DND-41 (cell line): ENCODE results near the gene CABLES2.

ENCODE experiments used
- EZH2 ChIP-seq: IDR thresholded peaks from 3 replicates; pipeline ENCODE4 v1.6.1; 2012; ENCODE audit warnings: borderline replicate concordance, low read depth, mild to moderate bottlenecking, moderate library complexity, low read length, inconsistent platforms; ENCODE audit not compliant: severe bottlenecking
- TF ChIP-seq, protein P1 (sequence below): IDR thresholded peaks from 2 replicates; pipeline ENCODE4 v1.5.1; 2012; ENCODE audit warnings: borderline replicate concordance, low read length, moderate library complexity, mild to moderate bottlenecking; ENCODE audit not compliant: poor library complexity, severe bottlenecking; ENCODE audit errors: extremely low read depth

DNA sequence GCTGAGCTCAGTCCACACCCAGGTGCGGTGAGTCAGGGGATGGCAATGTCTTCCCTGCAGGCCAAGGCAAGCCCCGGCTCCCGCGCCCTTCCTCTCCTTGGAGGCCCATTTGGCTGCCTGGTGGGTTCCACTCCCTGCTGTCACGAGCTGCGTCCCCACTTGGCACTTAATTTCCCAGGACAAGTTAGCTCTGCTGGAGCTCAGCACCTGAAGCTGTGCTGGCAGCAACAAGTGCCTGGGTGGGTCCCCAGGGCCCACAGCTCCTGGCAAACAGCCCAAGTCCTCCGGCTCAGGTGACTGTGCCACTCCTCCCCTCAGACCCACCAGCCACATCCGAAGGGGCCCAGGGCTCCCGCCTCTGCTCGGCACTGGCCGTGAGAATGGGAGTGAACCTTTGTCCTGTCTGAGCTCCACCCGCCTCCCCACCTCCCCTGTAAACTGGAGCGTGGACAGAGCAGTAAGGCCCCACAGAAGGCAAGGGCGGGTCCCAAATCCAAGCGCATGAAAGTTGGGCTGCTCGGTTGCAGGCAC is 56.9 kb downstream of the CABLES2 start:
- TF ChIP-seq, protein P1, sequence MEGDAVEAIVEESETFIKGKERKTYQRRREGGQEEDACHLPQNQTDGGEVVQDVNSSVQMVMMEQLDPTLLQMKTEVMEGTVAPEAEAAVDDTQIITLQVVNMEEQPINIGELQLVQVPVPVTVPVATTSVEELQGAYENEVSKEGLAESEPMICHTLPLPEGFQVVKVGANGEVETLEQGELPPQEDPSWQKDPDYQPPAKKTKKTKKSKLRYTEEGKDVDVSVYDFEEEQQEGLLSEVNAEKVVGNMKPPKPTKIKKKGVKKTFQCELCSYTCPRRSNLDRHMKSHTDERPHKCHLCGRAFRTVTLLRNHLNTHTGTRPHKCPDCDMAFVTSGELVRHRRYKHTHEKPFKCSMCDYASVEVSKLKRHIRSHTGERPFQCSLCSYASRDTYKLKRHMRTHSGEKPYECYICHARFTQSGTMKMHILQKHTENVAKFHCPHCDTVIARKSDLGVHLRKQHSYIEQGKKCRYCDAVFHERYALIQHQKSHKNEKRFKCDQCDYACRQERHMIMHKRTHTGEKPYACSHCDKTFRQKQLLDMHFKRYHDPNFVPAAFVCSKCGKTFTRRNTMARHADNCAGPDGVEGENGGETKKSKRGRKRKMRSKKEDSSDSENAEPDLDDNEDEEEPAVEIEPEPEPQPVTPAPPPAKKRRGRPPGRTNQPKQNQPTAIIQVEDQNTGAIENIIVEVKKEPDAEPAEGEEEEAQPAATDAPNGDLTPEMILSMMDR: no peak
- TF ChIP-seq EZH2: no peak
